H9 (cell line): Measurements from ENCODE around the gene SS18L1. TPM values are rescaled to one million over a fixed set of nuclear protein-coding genes. Genes with fewer than 3 reads are reported as not detected.

Experiments
- DNase-seq: peaks from one replicate; pipeline ENCODE4 v3.0.0-alpha.2; 2017
- H2AFZ ChIP-seq: one replicate; pipeline ENCODE4 v1.6.1; 2013; ENCODE audit warnings: mild to moderate bottlenecking, low read length, control low read depth, moderate library complexity
- H2AK5ac ChIP-seq: 2 replicates; pipeline ENCODE4 v1.6.1; 2013; ENCODE audit warnings: low read length, control low read depth, mixed read lengths; ENCODE audit not compliant: insufficient read length
- H2BK120ac ChIP-seq: one replicate; pipeline ENCODE4 v1.6.1; 2013; ENCODE audit warnings: low read depth, mild to moderate bottlenecking, low read length, control low read depth, inconsistent platforms; ENCODE audit not compliant: poor library complexity, severe bottlenecking
- H2BK12ac ChIP-seq: 2 replicates; pipeline ENCODE4 v1.6.1; 2013; ENCODE audit warnings: low read length, control low read depth, mixed read lengths, low read depth; ENCODE audit not compliant: insufficient read length
- H2BK15ac ChIP-seq: 2 replicates; pipeline ENCODE4 v1.6.1; 2013; ENCODE audit warnings: low read depth, low read length, control low read depth
- H2BK20ac ChIP-seq: one replicate; pipeline ENCODE4 v1.6.1; 2013; ENCODE audit warnings: low read depth, mild to moderate bottlenecking, low read length, control low read depth, inconsistent platforms; ENCODE audit not compliant: poor library complexity, severe bottlenecking
- H2BK5ac ChIP-seq: 2 replicates; pipeline ENCODE4 v1.6.1; 2013; ENCODE audit warnings: low read length, control low read depth, mixed read lengths; ENCODE audit not compliant: insufficient read length
- H3K14ac ChIP-seq: 2 replicates; pipeline ENCODE4 v1.6.1; 2013; ENCODE audit warnings: low read length, control low read depth; ENCODE audit not compliant: insufficient read depth
- H3K18ac ChIP-seq: 2 replicates; pipeline ENCODE4 v1.6.1; 2013; ENCODE audit warnings: low read depth, mild to moderate bottlenecking, mixed read lengths, low read length, control low read depth; ENCODE audit not compliant: insufficient read length
- H3K23ac ChIP-seq: 2 replicates; pipeline ENCODE4 v1.6.1; 2013; ENCODE audit warnings: low read length, control low read depth, mixed read lengths, low read depth; ENCODE audit not compliant: insufficient read length
- H3K23me2 ChIP-seq: 2 replicates; pipeline ENCODE4 v1.6.1; 2013; ENCODE audit warnings: low read depth, mild to moderate bottlenecking, mixed read lengths, low read length, control low read depth; ENCODE audit not compliant: insufficient read length, poor library complexity, severe bottlenecking
- H3K27ac ChIP-seq: 2 replicates; pipeline ENCODE4 v1.5.1; 2013; ENCODE audit warnings: low read length, control low read depth, mixed read lengths, low read depth; ENCODE audit not compliant: insufficient read length
- H3K27me3 ChIP-seq: 2 replicates; pipeline ENCODE4 v1.6.1; 2013; ENCODE audit warnings: low read length, control low read depth, inconsistent platforms; ENCODE audit not compliant: insufficient read depth
- H3K4ac ChIP-seq: 2 replicates; pipeline ENCODE4 v1.6.1; 2013; ENCODE audit warnings: low read depth, mild to moderate bottlenecking, control low read depth, inconsistent platforms, low read length, moderate library complexity
- H3K4me1 ChIP-seq: 2 replicates; pipeline ENCODE4 v1.6.1; 2013; ENCODE audit warnings: low read length, control low read depth, inconsistent platforms; ENCODE audit not compliant: insufficient read depth
- H3K4me2 ChIP-seq: 2 replicates; pipeline ENCODE4 v1.6.1; 2013; ENCODE audit warnings: low read length, control low read depth, mixed read lengths; ENCODE audit not compliant: insufficient read length, insufficient read depth
- H3K56ac ChIP-seq: 2 replicates; pipeline ENCODE4 v1.6.1; 2013; ENCODE audit warnings: low read depth, mild to moderate bottlenecking, mixed read lengths, low read length, control low read depth; ENCODE audit not compliant: insufficient read length
- H3K79me1 ChIP-seq: 2 replicates; pipeline ENCODE4 v1.6.1; 2013; ENCODE audit warnings: low read depth, mild to moderate bottlenecking, moderate library complexity, low read length, control low read depth, inconsistent platforms; ENCODE audit not compliant: insufficient read depth, poor library complexity, severe bottlenecking
- H3K79me2 ChIP-seq: 2 replicates; pipeline ENCODE4 v1.6.1; 2013; ENCODE audit warnings: low read length, control low read depth, inconsistent platforms; ENCODE audit not compliant: insufficient read depth
- H3K9ac ChIP-seq: 2 replicates; pipeline ENCODE4 v1.6.1; 2013; ENCODE audit warnings: low read length, control low read depth, mixed read lengths; ENCODE audit not compliant: insufficient read length; ENCODE audit errors: extremely low read depth
- H3K9me3 ChIP-seq: one replicate; pipeline ENCODE4 v1.6.1; 2013; ENCODE audit warnings: low read depth, low read length, inconsistent platforms; ENCODE audit not compliant: control insufficient read depth
- H3T11ph ChIP-seq: one replicate; pipeline ENCODE4 v1.6.1; 2013; ENCODE audit warnings: mild to moderate bottlenecking, low read length, control low read depth, inconsistent platforms
- H4K20me1 ChIP-seq: one replicate; pipeline ENCODE4 v1.6.1; 2013; ENCODE audit not compliant: control insufficient read depth, insufficient read length, insufficient read depth
- H4K5ac ChIP-seq: 2 replicates; pipeline ENCODE4 v1.6.1; 2013; ENCODE audit warnings: low read depth, mild to moderate bottlenecking, mixed read lengths, low read length, control low read depth; ENCODE audit not compliant: insufficient read length
- H4K8ac ChIP-seq: replicated peaks from 2 replicates; pipeline ENCODE4 v1.6.1; 2013; ENCODE audit warnings: low read length, control low read depth, mixed read lengths, low read depth; ENCODE audit not compliant: insufficient read length
- H4K91ac ChIP-seq: 2 replicates; pipeline ENCODE4 v1.6.1; 2013; ENCODE audit warnings: low read depth, mild to moderate bottlenecking, moderate library complexity, mixed read lengths, low read length, control low read depth; ENCODE audit not compliant: insufficient read length
- H3K27ac Mint-ChIP-seq, 3 experiments: 2 replicates in 2 of 3; 3 replicates in 1 of 3; pipeline ENCODE4 v1.8.0; 2020 to 2021; ENCODE audit warnings: mixed read lengths in 3 of 3, mild to moderate bottlenecking in 1 of 3, moderate library complexity in 1 of 3
- H3K27me3 Mint-ChIP-seq: 2 replicates; pipeline ENCODE4 v1.8.0; 2021; ENCODE audit warnings: low read depth, mild to moderate bottlenecking, moderate library complexity, mixed read lengths
- H3K36me3 Mint-ChIP-seq, 3 experiments: 2 replicates in 2 of 3; 3 replicates in 1 of 3; pipeline ENCODE4 v1.8.0; 2020 to 2021; ENCODE audit warnings: low read depth in 3 of 3, mixed read lengths in 3 of 3; ENCODE audit not compliant: insufficient read depth in 1 of 3
- H3K4me1 Mint-ChIP-seq, 2 experiments: 2 replicates each; pipeline ENCODE4 v1.8.0; 2020; ENCODE audit warnings: mixed read lengths in 2 of 2
- H3K4me3 Mint-ChIP-seq, 2 experiments: 2 replicates in 1 of 2; 3 replicates in 1 of 2; pipeline ENCODE4 v1.8.0; 2020 to 2021; ENCODE audit warnings: mild to moderate bottlenecking in 2 of 2, mixed read lengths in 2 of 2, moderate library complexity in 1 of 2
- H3K9me3 Mint-ChIP-seq, 2 experiments: 2 replicates in 1 of 2; 3 replicates in 1 of 2; pipeline ENCODE4 v1.8.0; 2020; ENCODE audit warnings: mild to moderate bottlenecking in 2 of 2, mixed read lengths in 2 of 2, moderate library complexity in 1 of 2
- WGBS: extraction: QIAGEN DNeasy Blood & Tissue Kit; methylation state at CpG from one replicate; pipeline ENCODE4 v1.1.7; 2013; ENCODE audit warnings: missing lambda C conversion rate, low lambda C conversion rate, mixed read lengths; ENCODE audit not compliant: insufficient read length; ENCODE audit errors: extremely low coverage; 5-methylcytosine and 5-hydroxymethylcytosine counted together
- total RNA-seq: library from RNA; stranded (reverse); gene quantifications from 2 replicates; pipeline ENCODE4 v1.2.1, GENCODE V29; 2021
- TF ChIP-seq, protein P1 (sequence below): fragments of 200-600 bp; sonication (generic); conservative IDR thresholded peaks from 3 replicates; pipeline ENCODE4 v1.8.0; 2021; ENCODE audit warnings: antibody characterized with exemption, mild to moderate bottlenecking

The SS18L1 gene
- total RNA-seq, 1 experiment from 2014 or later: 22.2 TPM

DNA sequence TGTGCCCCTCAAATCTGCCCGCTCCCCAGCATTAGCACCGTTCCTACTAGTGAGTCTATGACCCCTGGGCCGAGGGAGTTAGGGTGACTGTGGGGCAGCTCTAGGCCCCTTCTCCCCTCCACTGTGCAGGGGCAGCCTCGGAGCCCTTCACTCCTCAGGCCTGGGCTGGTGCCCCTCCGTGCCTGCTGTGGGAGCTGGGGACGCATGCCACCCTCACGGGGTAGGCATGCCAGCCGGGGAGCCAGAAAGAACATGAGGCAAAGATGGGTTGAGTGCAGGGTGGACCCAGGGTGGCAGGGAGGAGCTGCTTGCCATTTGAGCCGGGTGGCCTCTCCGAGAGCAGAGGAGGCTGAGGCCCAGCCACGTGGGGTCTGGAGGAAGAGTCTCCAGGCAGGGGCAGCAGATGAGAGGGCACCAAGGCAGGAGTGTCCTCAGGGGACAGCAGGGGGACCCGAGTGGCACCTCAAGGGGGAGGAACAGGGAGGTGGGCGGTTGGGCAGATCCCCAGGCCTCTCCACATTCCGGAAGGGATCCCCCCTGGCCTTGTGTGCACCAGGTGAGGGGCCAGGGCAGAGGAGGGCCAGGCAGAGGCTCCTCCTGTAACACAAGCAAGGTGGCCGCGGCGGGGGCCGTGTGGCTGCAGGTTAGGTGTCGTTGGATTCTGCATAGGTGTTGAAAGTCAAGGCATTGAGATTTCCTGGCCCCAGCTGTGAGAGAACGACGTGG, 39.9 kb upstream of the SS18L1 start:
- Histone ChIP-seq H3K79me2 (no peaks in the 10 kb centered on the region), H3K9ac (no peak overlapping the region), H3T11ph (no peak overlapping the region), H4K20me1 (no peaks in the 10 kb centered on the region), H2BK15ac (no peak overlapping the region), H3K14ac (peak overlapping the region; percentile 40; the same call in 1 of the 2 replicates), H3K79me1 (no peaks in the 10 kb centered on the region), H3K23me2 (no peaks in the 10 kb centered on the region), H2AFZ (no peak overlapping the region), H3K18ac (no peak overlapping the region), H3K27me3 (no peaks in the 10 kb centered on the region), H3K23ac (no peak overlapping the region), H2BK5ac (no peak overlapping the region), H4K8ac (no peak overlapping the region), H3K4me2 (no peak overlapping the region), H2BK20ac (no peak overlapping the region), H2BK120ac (no peak overlapping the region), H2BK12ac (no peak overlapping the region), H4K5ac (no peak overlapping the region), H3K4me1 (no peaks in the 10 kb centered on the region; the same call in 1 of the 2 replicates), H3K56ac (no peak overlapping the region), H3K27ac (no peak overlapping the region), H3K9me3 (no peaks in the 10 kb centered on the region), H4K91ac (no peak overlapping the region), H2AK5ac (no peak overlapping the region), H3K4ac (no peak overlapping the region)
- Mint-ChIP-seq H3K4me3 (no peak overlapping the region), H3K9me3 (peaks cover 20 to 22% of the 10 kb centered on the region in 2 experiments), H3K4me1 (peaks cover 8 to 15% of the 10 kb centered on the region in 2 experiments), H3K27ac (no peak overlapping the region), H3K27me3 (peaks cover 18% of the 10 kb centered on the region), H3K36me3 (peaks cover 0 to 2% (median 2%) of the 10 kb centered on the region in 3 experiments; a peak in 3 of 7 replicates)
- TF ChIP-seq, protein P1, sequence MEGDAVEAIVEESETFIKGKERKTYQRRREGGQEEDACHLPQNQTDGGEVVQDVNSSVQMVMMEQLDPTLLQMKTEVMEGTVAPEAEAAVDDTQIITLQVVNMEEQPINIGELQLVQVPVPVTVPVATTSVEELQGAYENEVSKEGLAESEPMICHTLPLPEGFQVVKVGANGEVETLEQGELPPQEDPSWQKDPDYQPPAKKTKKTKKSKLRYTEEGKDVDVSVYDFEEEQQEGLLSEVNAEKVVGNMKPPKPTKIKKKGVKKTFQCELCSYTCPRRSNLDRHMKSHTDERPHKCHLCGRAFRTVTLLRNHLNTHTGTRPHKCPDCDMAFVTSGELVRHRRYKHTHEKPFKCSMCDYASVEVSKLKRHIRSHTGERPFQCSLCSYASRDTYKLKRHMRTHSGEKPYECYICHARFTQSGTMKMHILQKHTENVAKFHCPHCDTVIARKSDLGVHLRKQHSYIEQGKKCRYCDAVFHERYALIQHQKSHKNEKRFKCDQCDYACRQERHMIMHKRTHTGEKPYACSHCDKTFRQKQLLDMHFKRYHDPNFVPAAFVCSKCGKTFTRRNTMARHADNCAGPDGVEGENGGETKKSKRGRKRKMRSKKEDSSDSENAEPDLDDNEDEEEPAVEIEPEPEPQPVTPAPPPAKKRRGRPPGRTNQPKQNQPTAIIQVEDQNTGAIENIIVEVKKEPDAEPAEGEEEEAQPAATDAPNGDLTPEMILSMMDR: no peak
- no peak for DNase-seq
- WGBS: no CpG with 5 or more reads among the region's 21 CpGs
